GM12873 (cell line): ENCODE data around the gene WWC1.

Experiments
- CTCF ChIP-seq: IDR thresholded peaks from 2 replicates; pipeline ENCODE4 v1.5.1; 2012; ENCODE audit warnings: low read depth, mild to moderate bottlenecking, moderate library complexity, low read length, control low read depth; ENCODE audit not compliant: insufficient read depth; ENCODE audit errors: missing control alignments

The WWC1 gene

GRCh38 chr5:168273056-168273980 is 18.1 kb upstream of the WWC1 start:
- no peak for TF ChIP-seq CTCF

GRCh38 chr5:168274406-168274805 is 17.0 kb upstream of the WWC1 start:
- no peak for TF ChIP-seq CTCF

- no peak for TF ChIP-seq CTCF
These were observed 15.5 kb upstream of the WWC1 start for GRCh38 chr5:168275940-168276339.

GRCh38 chr5:168282120-168282519 is 9.3 kb upstream of the WWC1 start:
- TF ChIP-seq CTCF: no peak

- no peak for TF ChIP-seq CTCF
These were observed 6.6 kb upstream of the WWC1 start for GRCh38 chr5:168284809-168285208.

GRCh38 chr5:168285696-168286095 is 5.7 kb upstream of the WWC1 start:
- no peak for TF ChIP-seq CTCF

GRCh38 chr5:168286386-168286785 is 5.1 kb upstream of the WWC1 start:
- no peak for TF ChIP-seq CTCF
